Lower leg skin (tissue), 3 donors: ENCODE results near the gene ALPL.

Source experiments
- CTCF ChIP-seq, 3 donors: fragments of 450-650 bp; IDR thresholded peaks; one replicate each; pipeline ENCODE4 v1.5.1; 2016; ENCODE audit warnings: antibody characterized with exemption in 3 of 3, mild to moderate bottlenecking in 3 of 3, moderate library complexity in 2 of 3
- POLR2A ChIP-seq, 2 donors: fragments of 450-650 bp; IDR thresholded peaks; one replicate each; pipeline ENCODE4 v1.6.1; 2016 to 2017; ENCODE audit warnings: antibody characterized with exemption in 2 of 2, mild to moderate bottlenecking in 1 of 2, moderate library complexity in 1 of 2

- TF ChIP-seq CTCF (IDR thresholded peaks at IDR 0.05) (no peak), POLR2A (IDR thresholded peaks at IDR 0.05) (no peak)
These were observed 9.7 kb downstream of the ALPL start for GRCh38 chr1:21518774-21519455.
